GM19324 (cell line): ENCODE results near the gene SFTPA1.
"Not testable (repeated sequence)": the region's sequence is repeated elsewhere in the genome, so short reads cannot be mapped to it uniquely, and the experiment has no call there.

Experiments used
- ATAC-seq: cut with Tn5 transposase; IDR thresholded peaks from one replicate; pipeline ENCODE4 v1.9.1; 2021; ENCODE audit warnings: mild to moderate bottlenecking, moderate library complexity; ENCODE audit not compliant: unreplicated experiment, low FRiP score

SFTPA1 gene

DNA sequence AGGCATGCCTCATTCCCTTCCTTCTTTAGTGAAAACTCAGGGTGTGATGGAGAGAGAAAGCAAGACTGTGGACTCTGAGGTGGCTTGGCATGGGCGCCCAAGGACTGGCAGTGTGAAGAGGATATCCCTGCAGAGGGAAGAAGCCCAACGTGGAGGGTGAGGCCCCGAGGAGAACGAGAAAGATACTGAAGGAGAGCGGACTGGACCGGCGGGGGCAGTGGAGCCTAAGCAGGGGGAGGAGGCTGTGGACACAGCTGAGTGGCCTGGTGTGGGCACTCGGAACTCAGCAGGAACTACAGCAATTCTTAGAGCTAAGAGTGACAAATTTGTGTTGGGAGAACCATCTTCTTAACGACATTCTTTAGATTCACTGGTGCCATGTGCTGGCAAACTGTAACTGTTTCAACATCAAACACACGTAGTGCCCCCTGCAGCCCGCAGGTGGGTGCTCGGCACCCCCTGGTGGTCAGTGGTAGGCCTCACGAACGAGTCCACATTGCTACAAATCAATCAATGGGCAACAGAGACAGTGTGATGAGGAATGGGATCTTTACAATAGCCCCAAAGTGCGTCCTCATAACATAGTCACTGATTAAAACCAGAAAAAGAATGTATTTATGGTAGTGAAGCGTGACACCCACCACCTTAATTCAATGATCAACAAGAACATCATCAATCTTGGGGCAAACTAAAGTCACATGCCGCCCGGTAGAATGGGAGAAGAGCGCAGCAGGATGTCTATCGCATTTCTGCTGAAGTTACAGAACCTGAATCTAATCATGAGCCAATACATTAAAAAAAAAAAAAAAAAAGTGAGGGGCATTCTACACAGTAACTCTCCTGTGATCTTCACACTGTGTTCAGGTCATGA lies 2.0 kb upstream of the SFTPA1 start:
- ATAC-seq: no peak

DNA sequence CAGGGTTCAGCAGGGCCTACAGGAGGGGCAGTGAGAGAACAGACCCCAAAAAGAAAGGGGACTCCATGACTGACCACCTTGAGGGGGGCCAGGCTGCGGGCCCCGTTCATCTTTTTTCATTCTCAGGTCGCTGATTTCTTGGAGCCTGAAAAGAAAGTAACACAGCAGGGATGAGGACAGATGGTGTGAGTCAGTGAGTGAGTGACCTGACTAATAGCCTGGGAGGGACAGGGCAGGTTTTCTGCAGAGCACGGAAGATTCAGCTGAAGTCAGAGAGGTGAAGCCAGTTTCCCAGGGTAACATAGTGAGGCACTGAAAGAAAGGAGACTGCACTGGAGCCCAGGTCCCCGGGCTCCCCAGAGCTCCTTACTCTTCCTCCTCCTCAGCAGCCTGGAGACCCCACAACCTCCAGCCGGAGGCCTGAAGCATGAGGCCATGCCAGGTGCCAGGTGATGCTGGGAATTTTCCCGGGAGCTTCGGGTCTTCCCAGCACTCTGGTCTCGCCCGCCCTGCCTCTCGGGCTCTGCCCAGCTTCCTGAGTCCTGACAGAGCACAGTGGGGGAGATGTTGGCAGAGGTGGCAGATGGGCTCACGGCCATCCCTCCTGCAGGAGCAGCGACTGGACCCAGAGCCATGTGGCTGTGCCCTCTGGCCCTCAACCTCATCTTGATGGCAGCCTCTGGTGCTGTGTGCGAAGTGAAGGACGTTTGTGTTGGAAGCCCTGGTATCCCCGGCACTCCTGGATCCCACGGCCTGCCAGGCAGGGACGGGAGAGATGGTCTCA lies 646 bp downstream of the SFTPA1 start:
- ATAC-seq: not testable (repeated sequence)

DNA sequence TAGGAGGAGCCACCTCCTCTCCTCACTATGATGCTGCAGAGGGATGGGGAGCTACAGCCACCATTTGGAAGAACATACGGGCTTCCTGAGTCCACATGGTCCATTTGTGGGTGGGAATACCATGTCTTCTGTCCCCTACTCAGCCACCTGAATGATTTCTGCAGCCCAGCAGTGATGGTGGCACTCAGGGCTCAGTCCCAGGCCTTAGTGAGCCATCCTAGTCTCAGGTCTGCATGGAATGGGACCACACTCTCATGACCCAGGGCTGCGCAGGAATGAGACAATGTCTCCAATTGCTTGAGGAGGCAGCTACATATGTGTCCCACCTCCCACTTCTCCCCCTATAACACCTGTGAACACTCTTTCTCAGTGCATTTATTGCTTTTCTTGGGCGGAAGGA lies 4.8 kb downstream of the SFTPA1 start:
- ATAC-seq: no peak

- ATAC-seq: no peak
Measured at GRCh38 chr10:79616164-79616563, 5.4 kb downstream of the SFTPA1 start.

- ATAC-seq: not testable (repeated sequence)
Measured at GRCh38 chr10:79623663-79624062, 12.9 kb downstream of the SFTPA1 start.

GRCh38 chr10:79627075-79627474 lies 16.3 kb downstream of the SFTPA1 start:
- ATAC-seq: no peak

- ATAC-seq: no peak
Measured at GRCh38 chr10:79628083-79628482, 17.3 kb downstream of the SFTPA1 start.

GRCh38 chr10:79628988-79629954 lies 18.5 kb downstream of the SFTPA1 start:
- ATAC-seq: no peak

DNA sequence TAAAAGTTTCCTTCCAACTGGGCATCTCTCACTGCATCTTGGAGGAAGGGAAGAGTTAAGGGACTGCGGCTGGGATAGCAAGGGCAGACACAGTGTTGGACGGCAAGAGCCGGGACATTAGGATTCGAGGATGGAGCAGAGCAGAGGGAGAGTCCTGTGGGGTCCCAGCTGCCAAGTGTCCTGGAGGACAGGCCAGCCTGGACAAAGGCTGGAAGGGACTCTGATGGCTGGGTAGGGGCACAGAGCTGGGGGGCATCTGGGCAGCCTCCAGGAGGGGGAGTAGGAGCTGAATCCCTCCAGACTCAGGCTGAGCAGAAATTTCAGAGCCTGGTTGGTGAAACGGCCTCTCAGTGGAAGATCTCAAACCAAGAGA lies 19.2 kb downstream of the SFTPA1 start:
- no peak for ATAC-seq

DNA sequence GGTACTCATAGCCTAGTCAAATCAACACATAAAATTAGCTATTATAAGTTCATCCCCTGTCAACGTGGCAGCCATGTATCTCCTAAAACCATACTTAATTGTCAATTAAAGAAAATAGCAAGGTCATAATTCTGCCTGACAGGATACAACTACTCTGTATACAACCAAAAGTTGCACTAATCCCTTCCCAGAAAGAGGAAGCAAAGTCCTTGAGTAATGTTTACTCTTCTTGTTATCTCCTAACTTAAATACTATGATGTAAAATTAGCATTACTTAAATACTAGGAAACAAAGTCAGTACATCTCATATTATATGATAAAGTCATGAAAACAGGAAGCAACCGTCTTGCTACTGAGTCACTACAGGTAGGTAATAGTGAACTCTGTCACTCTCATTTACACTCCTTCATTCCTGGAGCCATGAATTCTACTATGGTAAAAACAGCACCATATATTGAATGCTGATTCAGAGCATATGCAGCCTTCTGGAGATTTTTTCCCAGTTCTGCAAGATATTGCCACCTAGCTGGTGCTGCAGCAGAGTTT lies 26.0 kb downstream of the SFTPA1 start:
- ATAC-seq: not testable (repeated sequence)

GRCh38 chr10:79638318-79638717 lies 27.6 kb downstream of the SFTPA1 start:
- no peak for ATAC-seq

GRCh38 chr10:79652695-79653094 lies 42.0 kb downstream of the SFTPA1 start:
- ATAC-seq: not testable (repeated sequence)

GRCh38 chr10:79663287-79663686 lies 52.5 kb downstream of the SFTPA1 start:
- not testable (repeated sequence) for ATAC-seq

DNA sequence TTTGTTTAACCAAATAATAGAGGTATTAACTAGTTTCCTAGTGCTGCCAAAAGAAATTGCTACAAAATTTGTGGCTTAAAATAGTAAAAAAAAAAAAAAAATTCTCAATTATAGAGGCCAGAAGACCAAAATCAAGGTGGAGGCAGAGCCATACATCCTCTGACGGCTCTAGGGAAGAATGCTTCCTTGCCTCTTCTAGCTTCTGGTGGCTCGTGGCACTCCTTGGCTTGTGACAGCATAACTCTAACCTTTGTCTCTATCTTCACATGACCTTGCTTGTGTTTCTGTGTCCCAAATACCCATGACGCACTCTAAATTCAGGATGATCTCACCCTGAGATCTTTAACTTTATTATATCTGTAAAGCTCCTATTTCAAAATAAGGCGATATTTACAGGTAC lies 53.9 kb downstream of the SFTPA1 start:
- ATAC-seq: not testable (repeated sequence)
